ENCODE data around the gene DUS2. TPM values are rescaled to one million over a fixed set of nuclear protein-coding genes. Genes with fewer than 3 reads are reported as not detected.
"Not testable (repeated sequence)": the region's sequence is repeated elsewhere in the genome, so short reads cannot be mapped to it uniquely, and the experiment has no call there.

DUS2 gene
- total RNA-seq, 4 donors from 2014 or later: 4.5 to 9.6 (median 7.1) TPM

DNA sequence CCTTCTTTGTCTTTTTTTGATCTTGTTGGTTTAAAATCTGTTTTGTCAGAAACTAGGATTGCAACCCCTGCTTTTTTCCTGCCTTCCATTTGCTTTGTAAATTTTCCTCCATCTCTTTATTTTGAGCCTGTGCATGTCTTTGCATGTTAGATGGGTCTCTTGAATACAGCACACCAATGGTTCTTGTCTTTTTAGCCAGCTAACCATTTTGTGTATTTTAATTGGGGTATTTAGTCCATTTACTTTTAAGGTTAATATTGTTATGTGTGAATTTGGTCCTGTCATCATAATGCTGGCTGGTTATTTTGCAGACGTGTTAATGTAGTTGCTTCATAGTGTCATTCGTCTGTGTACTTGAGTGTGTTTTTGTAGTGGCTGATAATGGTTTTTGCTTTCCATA, 88.3 kb downstream of the DUS2 start:
- DNase-seq: no peak
- Histone ChIP-seq H3K27ac (no peak overlapping the region), H3K4me1 (peaks cover 27 to 29% of the 10 kb centered on the region in 2 donors), H3K27me3 (no peaks in the 10 kb centered on the region), H3K36me3 (no peaks in the 10 kb centered on the region), H3K4me3 (no peak overlapping the region), H3K9me3 (no peaks in the 10 kb centered on the region)
- no peak for ATAC-seq
- TF ChIP-seq, protein P1, sequence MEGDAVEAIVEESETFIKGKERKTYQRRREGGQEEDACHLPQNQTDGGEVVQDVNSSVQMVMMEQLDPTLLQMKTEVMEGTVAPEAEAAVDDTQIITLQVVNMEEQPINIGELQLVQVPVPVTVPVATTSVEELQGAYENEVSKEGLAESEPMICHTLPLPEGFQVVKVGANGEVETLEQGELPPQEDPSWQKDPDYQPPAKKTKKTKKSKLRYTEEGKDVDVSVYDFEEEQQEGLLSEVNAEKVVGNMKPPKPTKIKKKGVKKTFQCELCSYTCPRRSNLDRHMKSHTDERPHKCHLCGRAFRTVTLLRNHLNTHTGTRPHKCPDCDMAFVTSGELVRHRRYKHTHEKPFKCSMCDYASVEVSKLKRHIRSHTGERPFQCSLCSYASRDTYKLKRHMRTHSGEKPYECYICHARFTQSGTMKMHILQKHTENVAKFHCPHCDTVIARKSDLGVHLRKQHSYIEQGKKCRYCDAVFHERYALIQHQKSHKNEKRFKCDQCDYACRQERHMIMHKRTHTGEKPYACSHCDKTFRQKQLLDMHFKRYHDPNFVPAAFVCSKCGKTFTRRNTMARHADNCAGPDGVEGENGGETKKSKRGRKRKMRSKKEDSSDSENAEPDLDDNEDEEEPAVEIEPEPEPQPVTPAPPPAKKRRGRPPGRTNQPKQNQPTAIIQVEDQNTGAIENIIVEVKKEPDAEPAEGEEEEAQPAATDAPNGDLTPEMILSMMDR (IDR thresholded peaks at IDR 0.05 in 4 of 5, conservative IDR thresholded peaks at IDR 0.05 in 1 of 5): no peak
- no peak for TF ChIP-seq POLR2A (IDR thresholded peaks at IDR 0.05)
- intact Hi-C loops (cut with DNase I; ENCODE audit: low total_unique reads): no loop called here
- in situ Hi-C loops (cut with MboI; ENCODE audit: low sequenced_read_pairs in 4 of 4): no loop called here

GRCh38 chr16:68113059-68113761, 90.1 kb downstream of the DUS2 start:
- H3K36me3 ChIP-seq: no peaks in the 10 kb centered on the region
- H3K4me1 ChIP-seq: peaks cover 33 to 42% of the 10 kb centered on the region in 2 donors
- H3K27me3 ChIP-seq: no peaks in the 10 kb centered on the region
- intact Hi-C loops (cut with DNase I; ENCODE audit: low total_unique reads): no loop called here
- H3K27ac ChIP-seq: peak overlapping the region in 3 of 4 donors; percentile 4 to 30 (median 9)
- DNase-seq (no peak), ATAC-seq (no peak)
- TF ChIP-seq, protein P1 (IDR thresholded peaks at IDR 0.05 in 4 of 5, conservative IDR thresholded peaks at IDR 0.05 in 1 of 5): no peak
- TF ChIP-seq POLR2A (IDR thresholded peaks at IDR 0.05): no peak
- no peak overlapping the region for H3K4me3 ChIP-seq
- in situ Hi-C loops (cut with MboI; ENCODE audit: low sequenced_read_pairs in 4 of 4): no loop called here
- no peaks in the 10 kb centered on the region for H3K9me3 ChIP-seq

DNA sequence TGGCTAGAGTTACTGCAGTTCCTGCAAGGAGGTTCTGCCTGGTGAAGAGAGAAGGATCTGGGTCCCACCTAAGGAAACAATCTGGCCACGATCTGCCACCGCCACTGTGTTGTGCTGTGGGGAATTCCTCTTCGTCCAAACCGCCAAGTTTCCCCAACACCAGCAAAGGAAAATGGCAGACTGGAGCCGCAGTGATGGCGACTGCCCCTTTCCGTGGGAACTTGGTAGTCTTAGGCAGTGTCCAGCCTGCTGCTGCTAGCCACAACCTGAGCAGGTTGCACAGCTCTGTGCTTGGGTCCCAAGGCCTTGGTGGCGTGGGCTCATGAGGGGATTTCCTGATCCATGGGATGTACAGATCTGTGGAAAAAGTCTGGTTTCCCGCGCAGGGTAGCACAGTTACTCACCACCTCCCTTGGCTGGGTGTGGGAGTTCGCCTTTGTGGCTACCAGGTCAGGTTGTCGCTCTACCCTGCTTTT, 90.7 kb downstream of the DUS2 start:
- TF ChIP-seq POLR2A (IDR thresholded peaks at IDR 0.05): no peak
- TF ChIP-seq, protein P1 (IDR thresholded peaks at IDR 0.05 in 4 of 5, conservative IDR thresholded peaks at IDR 0.05 in 1 of 5): no peak
- Histone ChIP-seq H3K9me3 (no peaks in the 10 kb centered on the region), H3K4me3 (no peak overlapping the region), H3K27ac (peak overlapping the region in 2 of 4 donors; percentile 4 to 34), H3K4me1 (peaks cover 33 to 44% of the 10 kb centered on the region in 2 donors), H3K36me3 (no peaks in the 10 kb centered on the region), H3K27me3 (no peaks in the 10 kb centered on the region)
- intact Hi-C loops (cut with DNase I; ENCODE audit: low total_unique reads): no loop called here
- in situ Hi-C loops (cut with MboI; ENCODE audit: low sequenced_read_pairs in 4 of 4): no loop called here
- ATAC-seq: no peak
- DNase-seq: no peak

DNA sequence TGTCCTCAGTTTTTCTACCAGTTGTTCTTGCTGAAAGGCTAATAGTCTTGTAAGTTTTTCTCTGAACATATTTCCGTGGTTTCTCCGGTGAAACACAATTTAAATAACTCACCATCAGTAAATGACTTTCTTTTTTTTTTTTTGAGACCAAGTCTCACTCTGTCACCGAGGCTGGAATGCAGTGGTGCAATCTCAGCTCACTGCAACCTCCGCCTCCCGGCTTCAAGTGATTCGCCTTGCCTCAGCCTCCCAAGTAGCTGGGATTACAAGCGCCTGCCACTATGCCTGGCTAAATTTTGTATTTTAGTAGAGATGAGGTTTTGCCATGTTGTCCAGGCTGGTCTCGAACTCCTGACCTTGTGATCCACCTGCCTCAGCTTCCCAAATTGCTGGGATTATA, 91.9 kb downstream of the DUS2 start:
- H3K4me3 ChIP-seq; H3K9me3 ChIP-seq; ATAC-seq; H3K27me3 ChIP-seq; in situ Hi-C loops (cut with MboI; ENCODE audit: low sequenced_read_pairs in 4 of 4); H3K36me3 ChIP-seq; DNase-seq; intact Hi-C loops (cut with DNase I; ENCODE audit: low total_unique reads): not testable (repeated sequence)
- H3K27ac ChIP-seq: peak overlapping the region in 1 of 4 donors; percentile 34
- H3K4me1 ChIP-seq: peaks cover 33 to 51% of the 10 kb centered on the region in 2 donors

- TF ChIP-seq, protein P1 (IDR thresholded peaks at IDR 0.05 in 4 of 5, conservative IDR thresholded peaks at IDR 0.05 in 1 of 5): no peak
- no peak for TF ChIP-seq POLR2A (IDR thresholded peaks at IDR 0.05)
- H3K36me3 ChIP-seq: no peaks in the 10 kb centered on the region
- H3K27me3 ChIP-seq: no peaks in the 10 kb centered on the region
- H3K9me3 ChIP-seq: no peaks in the 10 kb centered on the region
- H3K27ac ChIP-seq: peak overlapping the region in 3 of 4 donors; percentile 1 to 35 (median 12)
- in situ Hi-C loops (cut with MboI; ENCODE audit: low sequenced_read_pairs in 4 of 4): no loop called here
- ATAC-seq (no peak), DNase-seq (no peak)
- peaks cover 33 to 53% of the 10 kb centered on the region in 2 donors for H3K4me1 ChIP-seq
- H3K4me3 ChIP-seq: no peak overlapping the region
- intact Hi-C loops (cut with DNase I; ENCODE audit: low total_unique reads): no loop called here
These were observed 92.8 kb downstream of the DUS2 start for GRCh38 chr16:68115851-68116250.

Measured in gastrocnemius medialis (tissue), 4 donors.